Stimulated activated CD8-positive, alpha-beta memory T cell treated with anti-CD3 and anti-CD28 coated beads, Interleukin-12 subunit alpha, Interleukin-12 subunit beta, amount 100 ng/mL, for 24 hours (primary cell): ENCODE measurements around the gene EML2.

ENCODE experiments used
- DNase-seq: peaks from one replicate; pipeline ENCODE4 v3.0.0-alpha.2; 2020; ENCODE audit errors: extremely low read depth

Gene EML2

GRCh38 chr19:45587873-45588272, 51.3 kb downstream of the EML2 start:
- DNase-seq = no peak

- no peak for DNase-seq
Measured at GRCh38 chr19:45585158-45585577, 54.0 kb downstream of the EML2 start.

GRCh38 chr19:45584332-45585157, 54.7 kb downstream of the EML2 start, which contains the start of gene OPA3:
Gene OPA3, minus strand, starts transcription at chr19:45584802. Its CDS starts 38 bp downstream, at chr19:45584764.
- peak; percentile 100 for DNase-seq

- no peak for DNase-seq
Measured at GRCh38 chr19:45581576-45581975, 57.6 kb downstream of the EML2 start.

- DNase-seq = no peak
Measured at GRCh38 chr19:45578861-45579260, 60.3 kb downstream of the EML2 start.

GRCh38 chr19:45577111-45577905, 61.9 kb downstream of the EML2 start:
- DNase-seq = no peak

GRCh38 chr19:45576682-45577081, 62.5 kb downstream of the EML2 start:
- DNase-seq = no peak

GRCh38 chr19:45575216-45575615, 64.0 kb downstream of the EML2 start:
- no peak for DNase-seq

GRCh38 chr19:45574526-45574925, 64.7 kb downstream of the EML2 start:
- DNase-seq = no peak

GRCh38 chr19:45571457-45572220, 67.6 kb downstream of the EML2 start:
- no peak for DNase-seq

GRCh38 chr19:45569619-45570421, 69.4 kb downstream of the EML2 start:
- DNase-seq = peak; percentile 19

- DNase-seq = no peak
Measured at GRCh38 chr19:45568732-45569131, 70.5 kb downstream of the EML2 start.

- no peak for DNase-seq
Measured at GRCh38 chr19:45567609-45568008, 71.6 kb downstream of the EML2 start.

- DNase-seq = no peak
Measured at GRCh38 chr19:45564131-45564780, 74.9 kb downstream of the EML2 start.

GRCh38 chr19:45560686-45561085, 78.5 kb downstream of the EML2 start:
- DNase-seq = no peak

- no peak for DNase-seq
Measured at GRCh38 chr19:45560038-45560437, 79.2 kb downstream of the EML2 start.
